ENCODE results near the gene MARK3.

DNA sequence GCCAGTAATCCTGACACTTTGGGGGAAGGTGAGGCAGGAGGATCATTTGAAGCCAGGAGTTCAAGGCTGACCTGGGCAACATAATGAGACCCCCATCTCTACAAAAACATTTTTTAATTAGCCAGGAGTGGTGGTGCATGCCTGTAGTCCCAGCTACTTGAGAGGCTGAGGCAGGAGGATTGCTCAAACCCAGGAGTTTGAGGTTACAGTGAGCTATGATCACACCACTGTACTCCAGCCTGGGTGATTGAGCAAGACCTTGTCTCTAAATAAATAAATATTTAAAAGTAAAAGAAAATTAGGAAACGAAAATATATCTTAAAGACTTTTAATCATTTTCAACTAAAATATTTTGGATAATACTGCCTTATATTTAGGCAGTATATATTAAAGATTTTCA, 111.6 kb downstream of the MARK3 start:
- TF ChIP-seq TARDBP (IDR thresholded peaks at IDR 0.05) = no peak
- TF ChIP-seq, protein P1, sequence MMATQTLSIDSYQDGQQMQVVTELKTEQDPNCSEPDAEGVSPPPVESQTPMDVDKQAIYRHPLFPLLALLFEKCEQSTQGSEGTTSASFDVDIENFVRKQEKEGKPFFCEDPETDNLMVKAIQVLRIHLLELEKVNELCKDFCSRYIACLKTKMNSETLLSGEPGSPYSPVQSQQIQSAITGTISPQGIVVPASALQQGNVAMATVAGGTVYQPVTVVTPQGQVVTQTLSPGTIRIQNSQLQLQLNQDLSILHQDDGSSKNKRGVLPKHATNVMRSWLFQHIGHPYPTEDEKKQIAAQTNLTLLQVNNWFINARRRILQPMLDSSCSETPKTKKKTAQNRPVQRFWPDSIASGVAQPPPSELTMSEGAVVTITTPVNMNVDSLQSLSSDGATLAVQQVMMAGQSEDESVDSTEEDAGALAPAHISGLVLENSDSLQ (IDR thresholded peaks at IDR 0.05) = no peak
- no peak for TF ChIP-seq ZNF384 (IDR thresholded peaks at IDR 0.05)
- TF ChIP-seq FOXA1 (IDR thresholded peaks at IDR 0.05) = no peak

All from HEK293T (cell line).